ENCODE results near the gene TOB1. TPM values are rescaled to one million over a fixed set of nuclear protein-coding genes. Genes with fewer than 3 reads are reported as not detected.
"Not testable (repeated sequence)": the region's sequence is repeated elsewhere in the genome, so short reads cannot be mapped to it uniquely, and the experiment has no call there.

TOB1 gene
- total RNA-seq, 1 experiment from 2014 or later: 67.9 TPM

DNA sequence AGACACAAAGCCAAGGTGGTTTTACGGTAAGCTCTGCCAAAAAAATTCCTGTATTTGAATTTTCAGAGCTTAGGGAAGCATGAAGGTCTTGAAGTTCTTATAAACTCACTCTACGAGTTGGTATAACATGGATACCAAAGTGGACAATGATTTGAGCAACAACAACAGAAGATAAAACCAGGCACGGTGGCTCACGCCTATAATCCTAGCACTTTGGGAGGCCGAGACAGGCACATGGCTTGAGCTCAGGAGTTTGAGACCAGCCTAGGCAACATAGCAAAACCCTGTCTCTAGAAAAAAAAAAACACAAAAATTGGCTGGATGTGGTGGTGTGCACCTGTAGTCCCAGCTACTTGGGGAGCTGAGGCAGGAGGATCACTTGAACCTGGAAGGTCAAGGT is 12.9 kb upstream of the TOB1 start:
- no peaks in the 10 kb centered on the region for H3K79me2 ChIP-seq (ENCODE audit: low read depth)
- no peaks in the 10 kb centered on the region for H3K9me2 ChIP-seq (ENCODE audit: insufficient read depth)
- TF ChIP-seq CTCF (conservative IDR thresholded peaks at IDR 0.05): no peak
- TF ChIP-seq EZH2 (IDR thresholded peaks at IDR 0.05; ENCODE audit: low read depth): no peak
- intact Hi-C loops (cut with micrococcal nuclease; ENCODE audit: unreplicated experiment): no loop called here
- no peak overlapping the region for H3K4me2 ChIP-seq
- ChIA-PET POLR2A (ENCODE audit: unreplicated experiment) (no interaction called here), CTCF (interaction anchor here (0.7 kb wide), 1 partner anchor 77 kb away, joined by 4 read pairs; no protein-coding TSS in a partner anchor)
- H3K27me3 ChIP-seq (ENCODE audit: insufficient read depth, low read depth): no peaks in the 10 kb centered on the region
- no peak for DNase-seq
- peaks cover 24% of the 10 kb centered on the region for H3F3A ChIP-seq (ENCODE audit: insufficient read depth, low read depth)
- H3K4me3 ChIP-seq: no peak overlapping the region
- no peak overlapping the region for H2AFZ ChIP-seq
- BruUV-seq (replicated peaks): no TSS peak
- no peaks in the 10 kb centered on the region for H3K36me3 ChIP-seq (ENCODE audit: low read depth)
- H4K20me1 ChIP-seq (ENCODE audit: insufficient read depth): no peaks in the 10 kb centered on the region
- H3K4me1 ChIP-seq (replicated peaks; ENCODE audit: insufficient read depth): peaks cover 29% of the 10 kb centered on the region
- peaks cover 7% of the 10 kb centered on the region; the same call in 1 of the 2 replicates for H3K9me3 ChIP-seq (ENCODE audit: insufficient read depth, low read depth)
- no peak overlapping the region for H3K27ac ChIP-seq

GRCh38 chr17:50877838-50878237 is 11.7 kb upstream of the TOB1 start:
- Histone ChIP-seq H4K20me1 (ENCODE audit: insufficient read depth) (no peaks in the 10 kb centered on the region), H3K27ac (no peak overlapping the region), H3F3A (ENCODE audit: insufficient read depth, low read depth) (peaks cover 13% of the 10 kb centered on the region), H3K9me2 (ENCODE audit: insufficient read depth) (no peaks in the 10 kb centered on the region), H2AFZ (no peak overlapping the region), H3K4me3 (no peak overlapping the region), H3K27me3 (ENCODE audit: insufficient read depth, low read depth) (no peaks in the 10 kb centered on the region), H3K79me2 (ENCODE audit: low read depth) (no peaks in the 10 kb centered on the region), H3K36me3 (ENCODE audit: low read depth) (no peaks in the 10 kb centered on the region), H3K4me2 (no peak overlapping the region), H3K9me3 (ENCODE audit: insufficient read depth, low read depth) (peaks cover 7% of the 10 kb centered on the region; the same call in 1 of the 2 replicates), H3K4me1 (replicated peaks; ENCODE audit: insufficient read depth) (peaks cover 16% of the 10 kb centered on the region)
- ChIA-PET POLR2A (ENCODE audit: unreplicated experiment) (no interaction called here), CTCF (no interaction called here)
- intact Hi-C loops (cut with micrococcal nuclease; ENCODE audit: unreplicated experiment): no loop called here
- BruUV-seq (replicated peaks): no TSS peak
- no peak for TF ChIP-seq EZH2 (IDR thresholded peaks at IDR 0.05; ENCODE audit: low read depth)
- no peak for TF ChIP-seq CTCF (conservative IDR thresholded peaks at IDR 0.05)
- no peak for DNase-seq

DNA sequence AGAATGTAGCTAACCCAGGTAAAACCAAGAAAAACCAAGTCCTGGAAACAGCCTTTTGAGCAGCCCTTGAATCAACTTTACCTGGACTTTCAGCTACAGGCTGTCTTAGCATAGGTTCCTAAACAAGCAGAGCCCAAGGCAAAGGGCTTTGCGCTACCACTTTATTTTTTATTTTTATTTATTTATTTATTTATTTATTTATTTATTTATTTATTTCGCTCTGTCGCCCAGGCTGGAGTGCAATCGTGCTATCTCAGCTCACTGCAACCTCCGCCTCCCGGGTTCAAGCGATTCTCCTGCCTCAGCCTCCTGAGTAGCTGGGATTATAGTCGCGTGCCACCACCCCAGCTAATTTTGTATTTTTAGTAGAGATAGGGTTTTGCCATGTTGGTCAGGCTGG is 10.9 kb upstream of the TOB1 start:
- H4K20me1 ChIP-seq (ENCODE audit: insufficient read depth); H3K9me2 ChIP-seq (ENCODE audit: insufficient read depth); POLR2A ChIA-PET (ENCODE audit: unreplicated experiment); DNase-seq; H3K79me2 ChIP-seq (ENCODE audit: low read depth); H3K4me2 ChIP-seq; H3K36me3 ChIP-seq (ENCODE audit: low read depth); H3K4me1 ChIP-seq (replicated peaks; ENCODE audit: insufficient read depth); H3K27me3 ChIP-seq (ENCODE audit: insufficient read depth, low read depth); H2AFZ ChIP-seq; CTCF ChIA-PET; H3K9me3 ChIP-seq (ENCODE audit: insufficient read depth, low read depth); BruUV-seq (replicated peaks); H3K4me3 ChIP-seq; intact Hi-C loops (cut with micrococcal nuclease; ENCODE audit: unreplicated experiment); H3F3A ChIP-seq (ENCODE audit: insufficient read depth, low read depth); H3K27ac ChIP-seq: not testable (repeated sequence)

GRCh38 chr17:50875074-50875473 is 8.9 kb upstream of the TOB1 start:
- ChIA-PET CTCF (interaction anchor here (0.5 kb wide), 1 partner anchor 1250 kb away, joined by 5 read pairs; no protein-coding TSS in a partner anchor), POLR2A (ENCODE audit: unreplicated experiment) (no interaction called here)
- Histone ChIP-seq H3K36me3 (ENCODE audit: low read depth) (no peaks in the 10 kb centered on the region), H3K27ac (no peak overlapping the region), H3K4me1 (replicated peaks; ENCODE audit: insufficient read depth) (no peaks in the 10 kb centered on the region), H3K27me3 (ENCODE audit: insufficient read depth, low read depth) (no peaks in the 10 kb centered on the region), H2AFZ (no peak overlapping the region), H4K20me1 (ENCODE audit: insufficient read depth) (no peaks in the 10 kb centered on the region), H3K4me2 (no peak overlapping the region), H3K79me2 (ENCODE audit: low read depth) (no peaks in the 10 kb centered on the region), H3K9me2 (ENCODE audit: insufficient read depth) (no peaks in the 10 kb centered on the region), H3K4me3 (no peak overlapping the region), H3F3A (ENCODE audit: insufficient read depth, low read depth) (no peaks in the 10 kb centered on the region), H3K9me3 (ENCODE audit: insufficient read depth, low read depth) (peaks cover 6% of the 10 kb centered on the region; the same call in 1 of the 2 replicates)
- intact Hi-C loops (cut with micrococcal nuclease; ENCODE audit: unreplicated experiment): no loop called here
- TF ChIP-seq CTCF (conservative IDR thresholded peaks at IDR 0.05) (no peak), EZH2 (IDR thresholded peaks at IDR 0.05; ENCODE audit: low read depth) (no peak)
- BruUV-seq (replicated peaks): no TSS peak
- DNase-seq: no peak

All from PC-9 (cell line).